GM19025 (cell line): ENCODE measurements around the gene OXCT2.

Experiments
- ATAC-seq: cut with Tn5 transposase; IDR thresholded peaks from one replicate; pipeline ENCODE4 v1.9.1; 2021; ENCODE audit warnings: mild to moderate bottlenecking, low read depth, moderate library complexity; ENCODE audit not compliant: unreplicated experiment

The OXCT2 gene

GRCh38 chr1:39737546-39738169, 33.5 kb downstream of the OXCT2 start:
- no peak for ATAC-seq

GRCh38 chr1:39735731-39736130, 35.4 kb downstream of the OXCT2 start:
- ATAC-seq, result no peak

- no peak for ATAC-seq
These were observed 38.0 kb downstream of the OXCT2 start for GRCh38 chr1:39733161-39733560.

GRCh38 chr1:39732730-39733129, 38.4 kb downstream of the OXCT2 start:
- no peak for ATAC-seq

- ATAC-seq, result no peak
These were observed 41.3 kb downstream of the OXCT2 start for GRCh38 chr1:39729842-39730241.

GRCh38 chr1:39729030-39729429, 42.1 kb downstream of the OXCT2 start:
- ATAC-seq, result no peak

- no peak for ATAC-seq
These were observed 43.2 kb downstream of the OXCT2 start for GRCh38 chr1:39727932-39728317.

- ATAC-seq, result no peak
These were observed 43.8 kb downstream of the OXCT2 start for GRCh38 chr1:39727221-39727931.

- ATAC-seq, result no peak
These were observed 44.5 kb downstream of the OXCT2 start for GRCh38 chr1:39726600-39726999.

- ATAC-seq, result no peak
These were observed 48.7 kb downstream of the OXCT2 start for GRCh38 chr1:39722495-39722894.

- no peak for ATAC-seq
These were observed 49.5 kb downstream of the OXCT2 start for GRCh38 chr1:39721664-39722063.

GRCh38 chr1:39720094-39720999, 50.8 kb downstream of the OXCT2 start:
- no peak for ATAC-seq
